Measurements from ENCODE around the gene IFI27L2. TPM values are rescaled to one million over a fixed set of nuclear protein-coding genes. Genes with fewer than 3 reads are reported as not detected.

IFI27L2 gene
- total RNA-seq, 1 experiment from 2014 or later, result 28.6 TPM

DNA sequence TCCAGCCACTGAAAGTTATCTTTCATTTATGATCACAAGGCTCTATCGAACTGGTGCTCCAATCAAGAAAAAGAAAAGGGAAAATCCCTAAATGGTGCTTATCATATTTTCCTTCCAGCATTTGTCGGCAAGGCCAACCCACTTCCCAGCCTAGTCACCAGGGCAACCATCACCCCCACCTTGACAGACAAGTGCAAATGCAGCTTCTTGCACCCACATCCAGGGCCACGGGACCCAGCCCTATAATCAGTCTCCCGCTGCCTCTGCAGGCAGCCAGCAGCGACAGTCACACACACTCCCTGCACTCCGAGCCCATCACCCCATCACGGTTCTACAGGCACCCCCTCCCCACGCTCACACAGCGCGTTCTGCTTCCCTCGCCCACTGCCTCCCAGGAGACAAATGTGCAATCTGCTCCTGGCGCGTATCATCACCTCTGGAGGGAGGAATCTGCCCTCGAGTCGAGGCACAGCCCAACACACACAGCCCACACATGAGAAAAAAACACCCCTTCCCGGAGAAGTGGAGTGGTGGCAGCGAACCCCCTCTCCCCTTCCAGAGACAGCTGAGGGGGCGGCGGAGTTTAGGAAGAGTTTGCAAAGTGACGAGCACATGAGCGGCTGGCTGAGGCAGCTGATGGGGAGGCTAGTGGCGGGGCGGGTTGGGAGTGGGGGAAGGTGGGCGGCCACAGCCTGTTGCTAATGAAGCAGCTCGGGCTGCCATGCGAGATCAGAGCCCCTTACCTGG lies 35.5 kb upstream of the IFI27L2 start:
- no peak overlapping the region for H4K8ac ChIP-seq (replicated peaks; ENCODE audit: insufficient read length, low read depth, low read length)
- H3K79me1 ChIP-seq (ENCODE audit: insufficient read depth, low read depth, low read length, poor library complexity, severe bottlenecking), result no peaks in the 10 kb centered on the region
- no CpG with 5 or more reads among the region's 26 CpGs for WGBS (ENCODE audit: extremely low coverage, insufficient read length, low lambda C conversion rate)
- Mint-ChIP-seq H3K4me1 (peaks cover 20 to 24% of the 10 kb centered on the region in 2 experiments), H3K36me3 (ENCODE audit: insufficient read depth in 1 of 3, low read depth in 3 of 3) (no peaks in the 10 kb centered on the region), H3K4me3 (peak overlapping the region in 1 of 2 experiments; percentile 25; a peak in 2 of 5 replicates), H3K27ac (peak overlapping the region; percentile 3 to 46 (median 32); a peak in 2 of 7 replicates), H3K9me3 (no peaks in the 10 kb centered on the region), H3K27me3 (ENCODE audit: low read depth) (peaks cover 4% of the 10 kb centered on the region)
- no peak overlapping the region for H3K14ac ChIP-seq (ENCODE audit: insufficient read depth, low read length)
- no peak overlapping the region for H3K9ac ChIP-seq (ENCODE audit: extremely low read depth, insufficient read length, low read length)
- no peak overlapping the region for H2BK15ac ChIP-seq (ENCODE audit: low read depth, low read length)
- H2BK120ac ChIP-seq (ENCODE audit: low read depth, low read length, poor library complexity, severe bottlenecking), result no peak overlapping the region
- peak overlapping the region; percentile 25 for H3K4me2 ChIP-seq (ENCODE audit: insufficient read depth, insufficient read length, low read length)
- no peaks in the 10 kb centered on the region for H3K27me3 ChIP-seq (ENCODE audit: insufficient read depth, low read length)
- no peak overlapping the region for H2AK5ac ChIP-seq (ENCODE audit: insufficient read length, low read length)
- no peaks in the 10 kb centered on the region for H3K23me2 ChIP-seq (ENCODE audit: insufficient read length, low read depth, low read length, poor library complexity, severe bottlenecking)
- no peak overlapping the region for H3K27ac ChIP-seq (ENCODE audit: insufficient read length, low read depth, low read length)
- no peaks in the 10 kb centered on the region for H3K9me3 ChIP-seq (ENCODE audit: control insufficient read depth, low read depth, low read length)
- no peaks in the 10 kb centered on the region for H4K20me1 ChIP-seq (ENCODE audit: control insufficient read depth, insufficient read depth, insufficient read length)
- no peak overlapping the region for H2AFZ ChIP-seq (ENCODE audit: low read length)
- H3K4ac ChIP-seq (ENCODE audit: low read depth, low read length), result no peak overlapping the region
- TF ChIP-seq, protein P1, sequence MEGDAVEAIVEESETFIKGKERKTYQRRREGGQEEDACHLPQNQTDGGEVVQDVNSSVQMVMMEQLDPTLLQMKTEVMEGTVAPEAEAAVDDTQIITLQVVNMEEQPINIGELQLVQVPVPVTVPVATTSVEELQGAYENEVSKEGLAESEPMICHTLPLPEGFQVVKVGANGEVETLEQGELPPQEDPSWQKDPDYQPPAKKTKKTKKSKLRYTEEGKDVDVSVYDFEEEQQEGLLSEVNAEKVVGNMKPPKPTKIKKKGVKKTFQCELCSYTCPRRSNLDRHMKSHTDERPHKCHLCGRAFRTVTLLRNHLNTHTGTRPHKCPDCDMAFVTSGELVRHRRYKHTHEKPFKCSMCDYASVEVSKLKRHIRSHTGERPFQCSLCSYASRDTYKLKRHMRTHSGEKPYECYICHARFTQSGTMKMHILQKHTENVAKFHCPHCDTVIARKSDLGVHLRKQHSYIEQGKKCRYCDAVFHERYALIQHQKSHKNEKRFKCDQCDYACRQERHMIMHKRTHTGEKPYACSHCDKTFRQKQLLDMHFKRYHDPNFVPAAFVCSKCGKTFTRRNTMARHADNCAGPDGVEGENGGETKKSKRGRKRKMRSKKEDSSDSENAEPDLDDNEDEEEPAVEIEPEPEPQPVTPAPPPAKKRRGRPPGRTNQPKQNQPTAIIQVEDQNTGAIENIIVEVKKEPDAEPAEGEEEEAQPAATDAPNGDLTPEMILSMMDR (conservative IDR thresholded peaks at IDR 0.05), result no peak
- no peak overlapping the region for H4K5ac ChIP-seq (ENCODE audit: insufficient read length, low read depth, low read length)
- H2BK12ac ChIP-seq (ENCODE audit: insufficient read length, low read depth, low read length), result no peak overlapping the region
- no peak overlapping the region for H3K23ac ChIP-seq (ENCODE audit: insufficient read length, low read depth, low read length)
- H4K91ac ChIP-seq (ENCODE audit: insufficient read length, low read depth, low read length), result no peak overlapping the region
- no peak overlapping the region for H2BK5ac ChIP-seq (ENCODE audit: insufficient read length, low read length)
- DNase-seq, result peak; percentile 47
- H3K79me2 ChIP-seq (ENCODE audit: insufficient read depth, low read length), result no peaks in the 10 kb centered on the region
- H2BK20ac ChIP-seq (ENCODE audit: low read depth, low read length, poor library complexity, severe bottlenecking), result no peak overlapping the region
- H3K56ac ChIP-seq (ENCODE audit: insufficient read length, low read depth, low read length), result no peak overlapping the region
- H3K18ac ChIP-seq (ENCODE audit: insufficient read length, low read depth, low read length), result peak overlapping the region; percentile 21
- H3T11ph ChIP-seq (ENCODE audit: low read length), result no peak overlapping the region
- 0 out of 2 replicates have a peak, but pooled peaks cover 2% of the 10 kb centered on the region for H3K4me1 ChIP-seq (ENCODE audit: insufficient read depth, low read length)
